Lung (tissue), 12 donors: ENCODE results near the gene VTI1A. TPM values are rescaled to one million over a fixed set of nuclear protein-coding genes. Genes with fewer than 3 reads are reported as not detected.

Source experiments
- ATAC-seq: fragments of 200-7000 bp; cut with Tn5 transposase; one replicate; pipeline ENCODE4 v1.9.1; 2020; ENCODE audit warnings: moderate number of reproducible peaks; ENCODE audit not compliant: insufficient read depth, low FRiP score
- DNase-seq, 3 donors: peaks; one replicate each; pipeline ENCODE4 v3.0.0-alpha.2; 2013 to 2017
- H3K27ac ChIP-seq, 2 donors: one replicate each; pipeline ENCODE4 v1.5.1; 2013; ENCODE audit warnings: mild to moderate bottlenecking in 2 of 2, moderate library complexity in 2 of 2, control low read depth in 1 of 2, inconsistent platforms in 1 of 2, low read depth in 1 of 2, low read length in 1 of 2
- H3K27me3 ChIP-seq, 3 donors: one replicate each; pipeline ENCODE4 v1.5.1; 2013; ENCODE audit warnings: low read length in 2 of 3; ENCODE audit not compliant: control insufficient read depth in 3 of 3, insufficient read depth in 3 of 3
- H3K36me3 ChIP-seq, 4 donors: one replicate each; pipeline ENCODE4 v1.5.1; 2013; ENCODE audit warnings: low read length in 4 of 4, mild to moderate bottlenecking in 1 of 4, moderate library complexity in 1 of 4; ENCODE audit not compliant: control insufficient read depth in 4 of 4, insufficient read depth in 4 of 4
- H3K4me1 ChIP-seq, 5 donors: one replicate each; pipeline ENCODE4 v1.5.1; 2013; ENCODE audit warnings: low read length in 5 of 5, mild to moderate bottlenecking in 2 of 5, moderate library complexity in 1 of 5; ENCODE audit not compliant: control insufficient read depth in 5 of 5, insufficient read depth in 5 of 5
- H3K4me3 ChIP-seq: one replicate; pipeline ENCODE4 v1.5.1; 2013; ENCODE audit warnings: mild to moderate bottlenecking, control low read depth, moderate library complexity
- H3K9ac ChIP-seq, 2 donors: one replicate each; pipeline ENCODE4 v1.5.1; 2013; ENCODE audit warnings: low read length in 2 of 2, control low read depth in 1 of 2; ENCODE audit not compliant: insufficient read depth in 1 of 2
- H3K9me3 ChIP-seq, 4 donors: one replicate each; pipeline ENCODE4 v1.5.1; 2013; ENCODE audit warnings: low read length in 3 of 4, mild to moderate bottlenecking in 1 of 4, moderate library complexity in 1 of 4; ENCODE audit not compliant: control insufficient read depth in 4 of 4, insufficient read depth in 3 of 4
- CTCF ChIP-seq: IDR thresholded peaks from 2 replicates; pipeline ENCODE4 v1.5.1; 2012; ENCODE audit warnings: mild to moderate bottlenecking; ENCODE audit errors: control extremely low read depth, extremely low read depth
- WGBS, 2 donors: extraction: QIAGEN DNeasy Blood & Tissue Kit; methylation state at CpG; one replicate each; pipeline ENCODE4 v1.1.7; 2013; 5-methylcytosine and 5-hydroxymethylcytosine counted together
- polyA plus RNA-seq, 2 donors: library from polyadenylated mRNA; stranded (reverse); fragments of 200-250 nt; gene quantifications; one replicate each; pipeline ENCODE4 v1.2.1, GENCODE V29; 2013
- total RNA-seq, 2 donors: library from RNA; depleted of rRNA in 1 of 2; stranded (reverse); fragments of >200 nt in 1 of 2; gene quantifications; one replicate each; pipeline ENCODE4 v1.2.1, GENCODE V29; 2014 to 2021
- donor health status: control.
- donor health status: control.
- donor health status: Bipolar disorder and iron deficiency.
- donor health status: healthy.
- donor health status: DM: yes; HTN: yes; CAD: no.

VTI1A gene
- total and polyA plus RNA-seq, 4 donors: 9.2 to 48.2 (median 28.4) TPM

GRCh38 chr10:112811741-112812551, 364.9 kb downstream of the VTI1A start:
- H3K9me3 ChIP-seq: peaks cover 0 to 3% (median 0%) of the 10 kb centered on the region in 4 donors
- no peaks in the 10 kb centered on the region for H3K27me3 ChIP-seq
- peaks cover 0 to 6% (median 0%) of the 10 kb centered on the region in 4 donors for H3K36me3 ChIP-seq
- H3K4me1 ChIP-seq: peaks cover 0 to 39% (median 18%) of the 10 kb centered on the region in 5 donors
- 54% methylated on average over 14 of the region's 14 CpGs for WGBS, 2 donors
- H3K27ac ChIP-seq: peak overlapping the region in 1 of 2 donors; percentile 79
- ATAC-seq (peak; percentile 80), DNase-seq (peak; percentile 69 to 85 (median 84))
- H3K9ac ChIP-seq: no peak overlapping the region
- H3K4me3 ChIP-seq: no peak overlapping the region
- TF ChIP-seq CTCF: no peak

GRCh38 chr10:112812586-112812985, 365.6 kb downstream of the VTI1A start:
- peaks cover 0 to 3% (median 0%) of the 10 kb centered on the region in 4 donors for H3K9me3 ChIP-seq
- DNase-seq (peak in 1 of 3 donors; percentile 21), ATAC-seq (no peak)
- 52 to 65% methylated on average over 3 of the region's 3 CpGs for WGBS, 2 donors
- H3K4me3 ChIP-seq: no peak overlapping the region
- peaks cover 0 to 45% (median 21%) of the 10 kb centered on the region in 5 donors for H3K4me1 ChIP-seq
- H3K36me3 ChIP-seq: peaks cover 0 to 4% (median 0%) of the 10 kb centered on the region in 4 donors
- H3K9ac ChIP-seq: no peak overlapping the region
- H3K27ac ChIP-seq: peak overlapping the region in 1 of 2 donors; percentile 79
- no peaks in the 10 kb centered on the region for H3K27me3 ChIP-seq
- TF ChIP-seq CTCF: no peak

- WGBS, 2 donors: 67 to 83% methylated on average over 16 of the region's 16 CpGs
- no peak overlapping the region for H3K27ac ChIP-seq
- DNase-seq (no peak), ATAC-seq (no peak)
- H3K4me1 ChIP-seq: peaks cover 0 to 48% (median 21%) of the 10 kb centered on the region in 5 donors
- H3K9me3 ChIP-seq: peaks cover 0 to 3% (median 0%) of the 10 kb centered on the region in 4 donors
- no peak for TF ChIP-seq CTCF
- H3K4me3 ChIP-seq: no peak overlapping the region
- H3K9ac ChIP-seq: no peak overlapping the region
- H3K36me3 ChIP-seq: peaks cover 0 to 2% (median 0%) of the 10 kb centered on the region in 4 donors
- H3K27me3 ChIP-seq: no peaks in the 10 kb centered on the region
Measured at GRCh38 chr10:112813866-112814591, 367.0 kb downstream of the VTI1A start.
